Tibial artery (tissue), 4 donors: ENCODE data around the gene MS4A12.
"Not testable (repeated sequence)": the region's sequence is repeated elsewhere in the genome, so short reads cannot be mapped to it uniquely, and the experiment has no call there.

Source experiments
- DNase-seq, 2 donors: peaks; one replicate each; pipeline ENCODE4 v3.0.0-alpha.2; 2019
- H3K27ac ChIP-seq, 2 donors: fragments of 200-600 bp; sonication (generic) in 1 of 2; 1 replicate in 1 of 2; 2 replicates in 1 of 2; pipeline ENCODE4 v1.5.1; 2018 to 2019; ENCODE audit warnings: mild to moderate bottlenecking in 1 of 2
- H3K27me3 ChIP-seq, 2 donors: fragments of 200-600 bp; sonication (generic) in 1 of 2; one replicate each; pipeline versions ENCODE4 v1.5.1 to v1.6.0; 2016 to 2019
- H3K36me3 ChIP-seq, 3 donors: fragments of 200-600 bp; sonication (generic) in 2 of 3; one replicate each; pipeline ENCODE4 v1.5.1; 2016 to 2019; ENCODE audit warnings: mild to moderate bottlenecking in 2 of 3
- H3K4me1 ChIP-seq, 4 donors: fragments of 200-600 bp; sonication (generic) in 2 of 4; 1 replicate in 3 of 4; 2 replicates in 1 of 4; pipeline ENCODE4 v1.5.1; 2016 to 2019
- H3K4me3 ChIP-seq, 2 donors: fragments of 200-600 bp; sonication (generic) in 1 of 2; 1 replicate in 1 of 2; 2 replicates in 1 of 2; pipeline ENCODE4 v1.5.1; 2018 to 2019; ENCODE audit warnings: mild to moderate bottlenecking in 2 of 2
- H3K9me3 ChIP-seq, 3 donors: fragments of 200-600 bp; sonication (generic) in 1 of 3; one replicate each; pipeline ENCODE4 v1.5.1; 2016 to 2019
- intact Hi-C: fragments of 100-400 bp; cut with DNase I; formaldehyde crosslinking; loops from one replicate; pipeline ENCODE4 v1.15.0; 2023; ENCODE audit warnings: low total_unique reads
- TF ChIP-seq, protein P1 (sequence below), 2 experiments: fragments of 200-600 bp in 1 of 2; fragments of 450-650 bp in 1 of 2; IDR thresholded peaks; one replicate each; pipeline ENCODE4 v1.5.1; 2017 to 2019; ENCODE audit warnings: antibody characterized with exemption in 2 of 2, mild to moderate bottlenecking in 1 of 2, moderate library complexity in 1 of 2

The MS4A12 gene

DNA sequence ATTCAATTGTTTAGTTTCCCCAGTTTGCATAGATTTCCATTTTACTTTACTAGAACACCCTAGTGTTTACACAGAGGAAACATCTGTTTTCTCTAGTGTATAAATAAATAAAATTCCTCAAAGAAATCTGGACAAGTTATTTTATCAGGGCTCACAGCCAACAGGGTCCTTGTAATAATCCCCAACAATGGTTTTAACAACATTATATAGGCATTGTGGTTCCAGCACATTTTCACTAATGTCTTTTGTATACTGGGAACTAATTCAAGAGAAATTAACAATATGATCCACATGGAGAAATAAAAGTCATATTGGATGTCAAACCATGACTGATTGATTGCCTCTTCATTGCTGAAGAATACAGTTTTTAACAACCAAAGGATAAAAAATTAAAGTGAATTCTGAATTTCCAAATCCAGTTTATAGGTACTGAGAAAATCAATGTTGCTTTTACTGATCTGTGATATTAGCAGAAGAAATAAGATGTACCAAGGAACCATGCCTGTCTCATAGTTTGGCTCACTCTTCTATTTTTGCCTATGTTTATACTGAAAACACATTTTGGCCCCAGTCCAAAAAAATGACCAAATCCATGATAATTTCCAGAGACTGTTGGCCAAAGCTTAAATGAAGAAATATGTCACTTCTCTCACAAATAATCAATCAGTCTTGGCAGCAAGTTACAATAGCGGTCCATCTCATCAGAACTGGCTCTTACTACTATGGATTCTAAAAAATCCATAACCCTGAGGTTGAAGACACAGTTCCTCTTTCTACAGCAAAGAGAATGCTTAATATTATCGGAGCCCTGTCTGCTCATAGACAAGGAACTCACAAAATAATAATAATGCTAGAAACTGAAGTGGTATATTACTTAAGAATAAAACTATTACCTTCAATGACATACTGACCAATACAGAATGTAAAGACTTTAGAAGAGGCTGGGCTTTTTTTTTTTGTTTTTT is 21.2 kb downstream of the MS4A12 start:
- no peak overlapping the region for H3K4me3 ChIP-seq
- H3K36me3 ChIP-seq: no peaks in the 10 kb centered on the region
- no peaks in the 10 kb centered on the region for H3K9me3 ChIP-seq
- H3K27ac ChIP-seq: no peak overlapping the region
- DNase-seq: no peak
- intact Hi-C loops: no loop called here
- TF ChIP-seq, protein P1, sequence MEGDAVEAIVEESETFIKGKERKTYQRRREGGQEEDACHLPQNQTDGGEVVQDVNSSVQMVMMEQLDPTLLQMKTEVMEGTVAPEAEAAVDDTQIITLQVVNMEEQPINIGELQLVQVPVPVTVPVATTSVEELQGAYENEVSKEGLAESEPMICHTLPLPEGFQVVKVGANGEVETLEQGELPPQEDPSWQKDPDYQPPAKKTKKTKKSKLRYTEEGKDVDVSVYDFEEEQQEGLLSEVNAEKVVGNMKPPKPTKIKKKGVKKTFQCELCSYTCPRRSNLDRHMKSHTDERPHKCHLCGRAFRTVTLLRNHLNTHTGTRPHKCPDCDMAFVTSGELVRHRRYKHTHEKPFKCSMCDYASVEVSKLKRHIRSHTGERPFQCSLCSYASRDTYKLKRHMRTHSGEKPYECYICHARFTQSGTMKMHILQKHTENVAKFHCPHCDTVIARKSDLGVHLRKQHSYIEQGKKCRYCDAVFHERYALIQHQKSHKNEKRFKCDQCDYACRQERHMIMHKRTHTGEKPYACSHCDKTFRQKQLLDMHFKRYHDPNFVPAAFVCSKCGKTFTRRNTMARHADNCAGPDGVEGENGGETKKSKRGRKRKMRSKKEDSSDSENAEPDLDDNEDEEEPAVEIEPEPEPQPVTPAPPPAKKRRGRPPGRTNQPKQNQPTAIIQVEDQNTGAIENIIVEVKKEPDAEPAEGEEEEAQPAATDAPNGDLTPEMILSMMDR (IDR thresholded peaks at IDR 0.05): no peak
- no peaks in the 10 kb centered on the region for H3K27me3 ChIP-seq
- H3K4me1 ChIP-seq: no peaks in the 10 kb centered on the region

DNA sequence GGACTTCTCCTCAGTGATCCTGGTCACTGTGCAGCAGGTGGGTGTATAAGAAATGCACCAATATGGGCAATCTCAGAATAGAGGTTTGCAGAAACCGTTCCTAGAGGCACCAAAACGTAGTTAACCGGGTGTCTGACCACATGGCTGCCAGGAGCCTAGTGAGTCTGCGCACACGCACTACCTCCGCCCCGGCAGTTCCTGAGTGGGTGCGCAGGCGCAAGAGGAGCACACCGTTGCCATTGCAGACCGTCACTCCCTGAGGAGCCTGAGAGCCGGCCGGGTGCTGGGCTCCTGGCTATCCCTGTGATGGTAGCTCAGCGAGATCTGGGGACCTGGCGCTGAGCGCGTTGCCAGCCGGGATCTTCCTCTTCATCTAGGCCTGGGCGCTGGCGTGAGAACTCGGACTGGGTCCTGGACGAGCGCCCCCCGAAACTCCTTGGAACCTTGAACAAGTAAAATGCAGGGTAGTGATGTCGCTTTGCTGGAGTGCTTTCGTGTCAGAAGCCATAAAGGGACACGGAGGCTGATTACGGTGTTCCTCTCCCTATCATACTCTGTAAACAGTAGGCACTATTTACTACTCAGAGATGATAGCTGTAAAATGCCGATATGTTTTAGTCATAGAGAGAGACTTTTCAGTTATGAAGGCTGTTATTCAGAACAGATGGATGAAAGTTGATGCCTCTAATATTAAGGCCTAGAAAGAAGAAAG is 22.7 kb downstream of the MS4A12 start, which contains the start of gene MS4A13:
TSS of gene MS4A13 (plus strand) at position 249 of the 712 bp plus-strand sequence. CDS start 2,692 bp downstream, outside the sequence.
- Histone ChIP-seq H3K36me3 (no peaks in the 10 kb centered on the region), H3K4me1 (no peaks in the 10 kb centered on the region), H3K27me3 (no peaks in the 10 kb centered on the region), H3K27ac (no peak within 1 kb of the TSS), H3K4me3 (no peak within 1 kb of the TSS), H3K9me3 (no peaks in the 10 kb centered on the region)
- intact Hi-C loops: no loop called here
- no peak for DNase-seq
- TF ChIP-seq, protein P1 (IDR thresholded peaks at IDR 0.05): no peak

- Histone ChIP-seq H3K36me3 (no peaks in the 10 kb centered on the region), H3K27ac (no peak overlapping the region), H3K27me3 (no peaks in the 10 kb centered on the region), H3K4me3 (no peak overlapping the region), H3K4me1 (no peaks in the 10 kb centered on the region), H3K9me3 (peaks cover 0 to 4% (median 0%) of the 10 kb centered on the region in 3 donors)
- no peak for DNase-seq
- intact Hi-C loops: no loop called here
- TF ChIP-seq, protein P1 (IDR thresholded peaks at IDR 0.05): no peak
Measured at GRCh38 chr11:60528465-60528864, 35.9 kb downstream of the MS4A12 start.

GRCh38 chr11:60528934-60529333 is 36.4 kb downstream of the MS4A12 start:
- Histone ChIP-seq H3K4me3 (no peak overlapping the region), H3K36me3 (no peaks in the 10 kb centered on the region), H3K9me3 (peaks cover 0 to 4% (median 0%) of the 10 kb centered on the region in 3 donors), H3K27ac (no peak overlapping the region), H3K4me1 (no peaks in the 10 kb centered on the region), H3K27me3 (no peaks in the 10 kb centered on the region)
- intact Hi-C loops: no loop called here
- DNase-seq: no peak
- TF ChIP-seq, protein P1 (IDR thresholded peaks at IDR 0.05): no peak

GRCh38 chr11:60530454-60531100 is 38.0 kb downstream of the MS4A12 start:
- DNase-seq: no peak
- peaks cover 0 to 4% (median 0%) of the 10 kb centered on the region in 3 donors for H3K9me3 ChIP-seq
- intact Hi-C loops: no loop called here
- H3K27ac ChIP-seq: no peak overlapping the region
- H3K27me3 ChIP-seq: no peaks in the 10 kb centered on the region
- no peaks in the 10 kb centered on the region for H3K4me1 ChIP-seq
- H3K4me3 ChIP-seq: no peak overlapping the region
- no peaks in the 10 kb centered on the region for H3K36me3 ChIP-seq
- TF ChIP-seq, protein P1 (IDR thresholded peaks at IDR 0.05): no peak

DNA sequence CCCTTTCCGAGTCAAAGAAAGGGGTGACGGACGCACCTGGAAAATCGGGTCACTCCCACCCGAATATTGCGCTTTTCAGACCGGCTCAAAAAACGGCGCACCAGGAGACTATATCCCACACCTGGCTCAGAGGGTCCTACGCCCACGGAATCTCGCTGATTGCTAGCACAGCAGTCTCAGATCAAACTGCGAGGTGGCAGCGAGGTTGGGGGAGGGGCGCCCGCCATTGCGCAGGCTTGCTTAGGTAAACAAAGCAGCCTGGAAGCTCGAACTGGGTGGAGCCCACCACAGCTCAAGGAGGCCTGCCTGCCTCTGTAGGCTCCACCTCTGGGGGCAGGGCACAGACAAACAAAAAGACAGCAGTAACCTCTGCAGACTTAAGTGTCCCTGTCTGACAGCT is 39.8 kb downstream of the MS4A12 start:
- DNase-seq, H3K27ac ChIP-seq, H3K27me3 ChIP-seq, H3K9me3 ChIP-seq, H3K4me1 ChIP-seq, H3K4me3 ChIP-seq, H3K36me3 ChIP-seq, intact Hi-C loops: not testable (repeated sequence)

DNA sequence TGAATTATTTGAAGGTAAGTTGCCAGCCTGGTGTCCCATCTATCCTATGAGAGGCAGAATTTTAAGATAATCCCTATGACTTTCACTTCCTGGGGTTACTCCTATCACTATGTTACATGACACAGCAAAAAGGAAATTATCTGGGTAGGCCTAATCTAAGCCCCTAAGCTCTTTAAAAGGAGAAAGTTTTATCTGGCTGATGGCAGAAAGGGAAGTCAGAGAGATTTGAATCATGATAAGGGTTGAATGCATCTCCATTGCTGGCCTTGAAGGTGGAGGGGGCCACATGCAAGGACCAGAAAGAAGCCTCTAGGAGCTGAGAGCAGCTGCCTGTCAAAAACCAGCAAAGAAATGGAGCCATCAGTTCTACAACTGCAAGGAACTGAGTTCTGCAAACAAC is 46.0 kb downstream of the MS4A12 start:
- H3K36me3 ChIP-seq, DNase-seq, H3K4me3 ChIP-seq, H3K27me3 ChIP-seq, H3K27ac ChIP-seq, intact Hi-C loops, H3K9me3 ChIP-seq, H3K4me1 ChIP-seq: not testable (repeated sequence)
